Measurements from ENCODE around the gene ABTB2.

ABTB2 gene

DNA sequence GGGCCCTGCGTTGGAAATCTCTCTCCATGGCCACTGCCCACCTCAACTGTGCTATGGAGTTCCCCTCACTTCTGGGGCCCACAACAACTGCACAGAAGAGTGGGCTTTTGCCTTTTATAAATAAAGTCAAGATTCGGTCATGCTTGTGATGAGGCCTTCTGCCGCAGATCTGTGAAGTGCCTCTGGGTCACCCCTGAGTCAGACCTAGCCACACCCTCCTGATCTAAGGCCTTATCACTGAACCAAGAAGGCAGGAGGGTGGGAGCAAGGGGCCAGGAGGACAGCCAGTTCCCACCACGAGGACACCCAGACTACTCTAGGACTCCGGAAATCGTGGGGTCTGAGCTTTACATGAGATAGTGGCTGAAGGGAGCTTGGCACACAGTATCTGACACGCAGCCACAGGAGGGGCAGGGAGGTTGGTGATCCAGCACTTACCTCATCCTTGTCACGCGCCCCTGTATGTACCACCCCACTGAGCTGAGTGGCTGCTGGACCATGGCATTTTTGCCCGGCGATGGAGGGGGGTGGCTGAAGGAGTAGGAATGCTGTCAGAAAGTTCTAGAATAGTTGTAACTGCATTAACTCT lies 115.7 kb downstream of the ABTB2 start:
- peak; percentile 90 to 92 for DNase-seq
- TF ChIP-seq POLR2A (IDR thresholded peaks at IDR 0.05; ENCODE audit: low read length) (peak; percentile 39), GATA1 (IDR thresholded peaks at IDR 0.05; ENCODE audit: low read depth, low read length) (no peak)

DNA sequence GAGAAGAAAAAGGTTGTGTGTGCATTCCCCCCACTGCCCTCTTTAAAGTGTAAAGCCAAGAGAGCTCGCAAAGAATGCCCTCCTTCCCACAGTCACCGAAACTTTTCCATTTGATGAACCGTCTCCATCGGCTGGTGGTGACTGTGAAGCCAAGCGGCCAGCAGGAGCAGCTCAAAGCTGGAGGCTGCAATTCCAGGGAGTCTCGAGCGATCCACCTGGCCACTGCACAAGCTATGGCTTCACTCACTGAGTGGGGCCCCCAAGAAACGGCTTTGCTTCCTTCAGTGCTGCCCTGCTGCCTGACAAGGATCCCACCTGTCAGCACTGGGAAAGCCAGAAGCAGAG lies 117.7 kb downstream of the ABTB2 start:
- TF ChIP-seq POLR2A (IDR thresholded peaks at IDR 0.05; ENCODE audit: low read length) = no peak
- no peak for TF ChIP-seq GATA1 (IDR thresholded peaks at IDR 0.05; ENCODE audit: low read depth, low read length)
- DNase-seq = no peak

DNA sequence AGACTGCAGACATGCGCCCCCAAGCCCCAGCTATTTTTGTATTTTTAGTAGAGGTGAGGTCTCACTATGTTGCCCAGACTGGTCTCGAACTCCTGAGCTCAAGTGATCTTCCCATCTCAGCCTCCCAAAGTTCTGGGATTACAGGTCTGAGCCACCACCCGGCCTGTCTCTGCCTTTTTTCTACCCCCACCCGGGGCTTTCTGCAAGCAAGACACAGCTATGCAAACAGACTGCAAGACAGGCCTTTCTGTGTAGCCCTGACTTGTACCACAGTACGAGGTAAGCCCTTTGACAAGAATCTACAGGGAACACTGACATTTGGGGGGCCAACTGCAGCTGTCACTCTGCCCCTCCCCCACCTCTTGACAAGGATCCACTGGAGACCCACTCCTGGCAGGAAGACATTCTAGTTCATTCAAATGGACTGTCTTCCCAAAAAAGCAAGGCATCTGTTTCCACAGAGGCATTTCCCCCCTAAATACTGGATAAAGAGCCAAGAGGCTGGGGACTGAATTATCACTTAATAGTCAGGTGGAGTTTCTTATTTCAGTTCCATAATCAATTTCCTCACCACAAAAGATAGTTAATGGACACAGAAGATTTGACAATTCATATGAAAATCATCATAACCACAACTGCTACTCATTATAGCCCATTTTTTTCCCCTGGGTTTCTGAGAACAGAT lies 118.2 kb downstream of the ABTB2 start:
- DNase-seq = no peak
- TF ChIP-seq POLR2A (IDR thresholded peaks at IDR 0.05; ENCODE audit: low read length) (no peak), GATA1 (IDR thresholded peaks at IDR 0.05; ENCODE audit: low read depth, low read length) (no peak)

DNA sequence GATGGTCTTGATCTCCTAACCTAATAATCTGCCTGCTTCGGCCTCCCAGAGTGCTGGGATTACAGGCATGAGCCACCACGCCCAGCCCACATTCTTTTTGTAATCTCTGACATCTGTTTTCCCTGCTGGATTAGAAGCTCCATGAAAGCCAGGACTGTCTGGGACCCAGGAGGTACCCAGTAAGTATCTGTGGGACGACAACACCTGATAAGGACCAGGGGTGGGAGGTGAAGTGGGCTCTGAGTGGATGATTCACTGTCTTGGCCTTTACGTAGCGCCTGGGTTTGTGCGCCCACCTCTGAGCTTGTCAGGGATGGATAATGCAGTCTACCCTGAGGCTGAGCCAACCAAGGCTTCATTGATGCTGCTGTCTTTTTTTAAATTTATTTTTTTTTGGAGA lies 118.8 kb downstream of the ABTB2 start:
- no peak for TF ChIP-seq GATA1 (IDR thresholded peaks at IDR 0.05; ENCODE audit: low read depth, low read length)
- TF ChIP-seq POLR2A (IDR thresholded peaks at IDR 0.05; ENCODE audit: low read length) = no peak
- no peak for DNase-seq

DNA sequence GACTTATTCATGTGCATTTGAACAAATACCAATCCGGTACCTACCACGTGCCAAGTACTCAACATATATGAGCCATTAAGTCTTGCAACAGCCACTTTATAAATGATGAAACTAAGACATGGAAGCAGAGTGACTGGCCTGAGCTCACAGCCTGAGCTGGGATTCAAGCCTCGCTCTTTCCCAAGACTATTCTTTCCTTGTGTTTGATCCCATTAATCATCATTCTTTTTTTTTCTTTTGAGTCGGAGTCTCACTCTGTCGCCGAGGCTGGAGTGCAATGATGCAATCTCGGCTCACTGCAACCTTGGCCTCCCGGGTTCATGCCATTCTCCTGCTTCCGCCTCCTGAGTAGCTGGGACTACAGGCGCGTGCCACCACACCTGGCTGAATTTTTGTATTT lies 119.3 kb downstream of the ABTB2 start:
- no peak for TF ChIP-seq GATA1 (IDR thresholded peaks at IDR 0.05; ENCODE audit: low read depth, low read length)
- no peak for TF ChIP-seq POLR2A (IDR thresholded peaks at IDR 0.05; ENCODE audit: low read length)
- DNase-seq = peak in 1 of 2 experiments; percentile 9

DNA sequence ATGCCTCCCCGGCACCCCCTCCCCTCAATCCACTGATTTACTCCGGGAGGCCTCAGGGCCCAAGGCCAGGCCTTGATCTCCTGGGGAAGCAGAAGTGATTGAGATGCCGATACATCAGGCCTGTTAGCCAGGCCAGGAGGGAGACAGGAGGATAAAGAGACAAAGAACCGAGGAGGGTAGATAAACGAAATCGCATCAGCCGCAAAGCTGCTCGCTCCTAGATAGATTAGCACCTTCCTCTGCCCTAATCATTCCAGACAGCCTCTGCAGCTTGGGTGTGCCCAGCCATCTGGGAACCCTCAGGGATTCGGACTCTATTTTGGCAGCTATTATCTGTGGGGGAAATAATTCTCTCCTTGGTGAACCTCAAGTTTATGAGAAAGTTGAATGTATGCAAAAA lies 121.2 kb downstream of the ABTB2 start:
- DNase-seq = peak; percentile 50 to 81
- TF ChIP-seq POLR2A (IDR thresholded peaks at IDR 0.05; ENCODE audit: low read length) (no peak), GATA1 (IDR thresholded peaks at IDR 0.05; ENCODE audit: low read depth, low read length) (no peak)

DNA sequence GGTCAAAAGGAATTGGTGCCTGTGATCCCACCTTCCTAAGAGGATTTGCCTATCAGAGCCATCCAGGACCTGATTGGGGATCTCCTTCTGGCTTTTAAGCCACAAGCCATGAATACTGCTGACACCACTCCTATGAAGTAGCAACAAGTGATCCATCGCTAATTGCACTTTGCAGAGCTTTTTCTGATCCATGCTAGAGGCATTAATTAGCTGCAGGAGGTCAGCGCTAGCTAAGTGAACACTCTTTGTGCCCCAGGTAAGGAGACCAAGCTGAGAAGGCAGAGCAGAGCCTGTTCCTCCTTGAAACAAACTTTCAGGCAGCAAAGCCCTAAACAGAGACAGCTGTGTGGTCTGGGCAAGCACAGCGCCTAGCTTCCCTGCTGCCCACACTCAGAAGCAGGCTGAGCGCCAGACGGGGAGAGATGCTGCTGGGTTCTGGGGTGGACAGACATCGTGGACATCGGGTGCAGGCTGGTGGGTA lies 122.2 kb downstream of the ABTB2 start:
- TF ChIP-seq GATA1 (IDR thresholded peaks at IDR 0.05; ENCODE audit: low read depth, low read length) (no peak), POLR2A (IDR thresholded peaks at IDR 0.05; ENCODE audit: low read length) (no peak)
- DNase-seq = no peak

DNA sequence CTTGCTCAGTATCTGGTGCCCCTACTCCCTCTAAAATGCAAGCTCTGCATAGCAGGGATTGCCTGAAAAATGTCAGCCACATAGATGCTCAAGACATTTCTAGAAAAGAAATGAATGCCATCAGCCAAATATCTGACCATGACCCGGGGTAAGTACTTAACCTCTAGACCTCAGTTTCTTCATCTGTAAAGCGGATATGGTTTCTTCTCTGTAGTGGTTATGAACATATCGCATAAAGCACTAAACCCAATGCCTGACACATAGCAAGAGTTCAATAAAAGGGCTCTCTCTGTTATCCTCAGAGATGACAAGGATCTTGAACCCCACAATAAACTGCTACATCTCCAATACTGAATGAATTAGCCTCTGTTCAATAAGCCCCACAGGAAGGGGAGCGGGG lies 122.6 kb downstream of the ABTB2 start:
- TF ChIP-seq POLR2A (IDR thresholded peaks at IDR 0.05; ENCODE audit: low read length) (no peak), GATA1 (IDR thresholded peaks at IDR 0.05; ENCODE audit: low read depth, low read length) (no peak)
- DNase-seq = no peak

DNA sequence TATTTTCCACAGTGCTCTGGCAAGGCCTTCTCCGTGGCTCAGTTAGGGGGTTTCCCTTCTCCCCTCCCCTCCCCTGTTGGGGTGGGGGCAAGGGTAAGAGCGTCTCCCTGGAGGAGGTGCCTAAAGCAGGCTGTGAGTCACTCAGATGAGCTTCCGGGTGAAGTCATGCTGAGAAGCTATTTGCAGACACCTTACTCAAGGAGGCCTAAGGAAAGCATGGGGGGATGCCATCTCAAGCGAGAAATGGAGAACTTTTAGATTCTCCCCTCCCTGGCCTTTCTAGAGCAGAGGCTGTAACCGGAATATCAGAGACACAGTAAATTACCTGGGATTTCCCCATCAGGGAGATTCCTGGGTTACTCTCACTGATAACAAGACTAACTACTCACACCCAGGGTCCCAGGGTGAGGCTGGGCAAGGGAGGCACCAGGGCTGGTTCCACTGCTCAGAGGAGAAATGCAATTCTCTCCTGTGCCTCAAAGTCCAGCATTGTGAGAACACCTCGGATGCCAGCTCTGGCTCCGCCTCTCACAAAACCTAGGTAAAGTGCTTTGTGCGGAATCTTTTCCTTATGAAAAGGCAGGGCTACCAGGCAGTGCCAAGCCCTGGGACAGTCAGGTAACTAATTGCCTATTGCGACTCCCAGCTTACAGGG lies 123.6 kb downstream of the ABTB2 start:
- TF ChIP-seq POLR2A (IDR thresholded peaks at IDR 0.05; ENCODE audit: low read length) (no peak), GATA1 (IDR thresholded peaks at IDR 0.05; ENCODE audit: low read depth, low read length) (no peak)
- DNase-seq = peak in 1 of 2 experiments; percentile 61

DNA sequence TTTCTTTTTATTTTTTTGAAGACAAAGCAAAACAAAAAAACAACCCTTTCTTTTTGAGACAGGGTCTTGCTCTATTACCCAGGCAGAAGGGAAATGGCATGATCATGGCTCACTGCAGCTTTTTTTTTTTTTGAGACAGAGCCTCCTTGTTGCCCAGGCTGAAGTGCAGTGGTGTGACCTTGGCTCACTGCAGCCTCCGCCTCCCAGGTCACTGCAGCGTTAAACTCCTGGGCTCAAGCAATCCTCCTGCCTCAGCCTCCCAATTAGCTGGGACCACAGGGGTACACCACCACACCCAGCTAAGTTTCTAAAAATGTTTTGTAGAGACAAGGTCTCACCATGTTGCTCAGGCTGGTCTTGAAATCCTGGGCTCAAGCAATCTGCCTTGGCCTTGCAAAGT lies 124.6 kb downstream of the ABTB2 start:
- TF ChIP-seq POLR2A (IDR thresholded peaks at IDR 0.05; ENCODE audit: low read length) (no peak), GATA1 (IDR thresholded peaks at IDR 0.05; ENCODE audit: low read depth, low read length) (no peak)
- no peak for DNase-seq

DNA sequence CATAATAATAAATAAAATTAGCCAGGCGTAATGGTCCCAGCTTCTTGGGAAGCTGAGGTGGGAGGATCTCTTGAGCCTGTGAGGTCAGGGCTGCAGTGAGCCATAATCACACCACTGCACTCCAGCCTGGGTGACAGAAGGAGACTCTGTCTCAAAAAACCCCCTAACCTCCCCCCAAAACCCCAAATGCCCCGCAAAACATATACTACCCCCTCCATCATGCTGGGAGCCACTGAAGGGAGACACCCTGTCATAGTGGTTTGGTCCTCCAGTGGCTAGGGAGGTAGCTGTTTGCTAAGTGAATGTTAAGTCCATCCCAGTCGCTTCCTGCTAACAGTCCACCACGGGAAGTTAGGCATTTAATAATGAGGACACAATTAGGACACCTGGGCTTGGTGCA lies 125.0 kb downstream of the ABTB2 start:
- no peak for DNase-seq
- TF ChIP-seq GATA1 (IDR thresholded peaks at IDR 0.05; ENCODE audit: low read depth, low read length) (no peak), POLR2A (IDR thresholded peaks at IDR 0.05; ENCODE audit: low read length) (no peak)

DNA sequence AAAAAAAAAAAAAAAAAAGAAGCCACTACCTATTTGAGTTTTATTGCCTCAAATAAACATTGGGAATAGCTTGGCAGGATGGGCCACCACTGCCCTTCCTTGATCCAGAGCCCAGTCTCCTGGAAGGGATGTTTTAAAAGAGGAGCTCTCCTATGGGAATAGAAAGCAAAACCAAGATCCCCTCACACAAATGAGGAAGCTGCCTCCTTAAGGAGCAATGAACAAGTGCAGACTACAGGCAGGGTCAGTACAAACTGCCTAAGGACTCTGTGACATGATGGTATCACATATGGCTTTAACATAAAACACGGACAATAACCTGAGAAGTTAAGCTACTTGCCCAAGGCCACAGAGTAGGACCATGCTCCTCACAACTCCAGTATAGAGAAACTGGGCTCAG lies 131.6 kb downstream of the ABTB2 start:
- no peak for DNase-seq
- TF ChIP-seq GATA1 (IDR thresholded peaks at IDR 0.05; ENCODE audit: low read depth, low read length) (no peak), POLR2A (IDR thresholded peaks at IDR 0.05; ENCODE audit: low read length) (no peak)

DNA sequence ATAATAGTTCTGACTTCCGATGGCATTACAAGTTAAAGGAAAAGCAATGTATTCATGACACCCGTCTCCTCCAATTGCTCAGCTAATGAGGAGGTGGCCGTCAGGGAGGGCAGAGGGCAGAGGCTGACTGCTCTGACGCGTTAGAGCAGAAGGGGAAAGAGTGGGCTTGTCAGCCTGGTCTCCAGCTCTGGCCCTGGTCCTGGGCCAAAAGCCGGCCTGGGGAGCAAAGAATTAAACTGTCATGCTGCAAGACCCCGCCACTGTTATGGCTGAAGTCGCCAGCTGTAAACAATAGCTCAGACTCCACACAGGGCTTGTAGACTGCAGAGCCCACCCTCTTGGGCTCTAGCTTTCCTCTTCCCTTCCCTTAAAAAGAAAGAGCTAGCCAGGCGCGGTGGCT lies 132.7 kb downstream of the ABTB2 start:
- no peak for DNase-seq
- TF ChIP-seq GATA1 (IDR thresholded peaks at IDR 0.05; ENCODE audit: low read depth, low read length) (no peak), POLR2A (IDR thresholded peaks at IDR 0.05; ENCODE audit: low read length) (no peak)

DNA sequence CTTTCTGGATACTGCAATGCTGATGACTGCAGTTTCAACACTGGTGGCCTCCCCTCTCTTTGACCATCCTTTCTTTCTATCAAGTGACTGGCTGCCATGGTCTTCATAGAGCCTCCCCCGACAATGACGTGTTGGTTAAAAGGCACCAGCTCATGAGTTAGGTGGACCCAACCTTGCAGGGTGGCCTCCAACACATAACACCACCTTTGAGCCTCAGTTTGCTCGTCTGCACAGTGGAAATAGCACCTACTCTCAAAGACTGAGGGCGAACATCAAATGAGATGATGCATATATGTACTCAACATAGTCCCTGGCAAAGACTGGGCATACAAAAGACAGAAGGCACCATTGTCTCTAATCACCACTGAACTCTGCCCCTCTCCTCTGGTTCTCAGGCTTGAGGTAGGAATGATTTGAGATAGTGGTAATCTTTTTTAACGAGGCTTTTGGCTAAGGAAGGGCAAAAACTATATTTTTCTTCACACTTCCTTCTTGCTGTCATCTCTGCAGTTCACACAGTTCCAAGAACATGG lies 133.3 kb downstream of the ABTB2 start:
- TF ChIP-seq GATA1 (IDR thresholded peaks at IDR 0.05; ENCODE audit: low read depth, low read length) (no peak), POLR2A (IDR thresholded peaks at IDR 0.05; ENCODE audit: low read length) (no peak)
- DNase-seq = no peak
